Prostate gland (tissue), 2 donors: ENCODE results near the gene CDK3.

Source experiments
- CTCF ChIP-seq, 4 experiments: fragments of 200-600 bp in 2 of 4; fragments of 450-650 bp in 2 of 4; sonication (generic) in 2 of 4; IDR thresholded peaks; 1 replicate in 3 of 4; 2 replicates in 1 of 4; pipeline ENCODE4 v1.5.1; 2016 to 2019; ENCODE audit warnings: antibody characterized with exemption in 4 of 4, mild to moderate bottlenecking in 2 of 4, moderate library complexity in 2 of 4
- POLR2A ChIP-seq: fragments of 450-650 bp; IDR thresholded peaks from one replicate; pipeline ENCODE4 v1.6.1; 2016; ENCODE audit warnings: antibody characterized with exemption, mild to moderate bottlenecking
- POLR2AphosphoS5 ChIP-seq: sonication (generic); formaldehyde crosslinking; IDR thresholded peaks from one replicate; pipeline ENCODE4 v1.6.1; 2017; ENCODE audit warnings: antibody characterized with exemption

- TF ChIP-seq CTCF (IDR thresholded peaks at IDR 0.05): peak in 2 of 4 experiments; percentile 37 to 41
- TF ChIP-seq POLR2A: no peak
- no peak for TF ChIP-seq POLR2AphosphoS5
Observed at GRCh38 chr17:76026714-76027158, 26.1 kb downstream of the CDK3 start.
